Urinary bladder (tissue), 4 donors: ENCODE data around the gene TRIOBP. TPM values are rescaled to one million over a fixed set of nuclear protein-coding genes. Genes with fewer than 3 reads are reported as not detected.

ENCODE experiments used
- DNase-seq: peaks from one replicate; pipeline ENCODE4 v3.0.0-alpha.2; 2015; ENCODE audit errors: extremely low spot score
- H3K27ac ChIP-seq: one replicate; pipeline ENCODE4 v1.5.1; 2013; ENCODE audit warnings: low read depth, mild to moderate bottlenecking, moderate library complexity
- H3K36me3 ChIP-seq: one replicate; pipeline ENCODE4 v1.6.1; 2013; ENCODE audit warnings: mild to moderate bottlenecking, moderate library complexity; ENCODE audit not compliant: insufficient read depth
- H3K4me1 ChIP-seq: one replicate; pipeline ENCODE4 v1.6.1; 2013; ENCODE audit warnings: mild to moderate bottlenecking, moderate library complexity; ENCODE audit not compliant: insufficient read depth
- H3K4me3 ChIP-seq: one replicate; pipeline ENCODE4 v1.5.1; 2013; ENCODE audit warnings: low read depth, low read length
- WGBS: extraction: QIAGEN DNeasy Blood & Tissue Kit; methylation state at CpG from one replicate; pipeline ENCODE4 v1.1.7; 2013; 5-methylcytosine and 5-hydroxymethylcytosine counted together
- polyA plus RNA-seq: library from polyadenylated mRNA; stranded (reverse); fragments of 200-250 nt; gene quantifications from one replicate; pipeline ENCODE4 v1.2.3, GENCODE V29; 2013
- total RNA-seq: library from RNA; depleted of rRNA; stranded (reverse); fragments of >200 nt; gene quantifications from one replicate; pipeline ENCODE4 v1.2.3, GENCODE V29; 2014
- donor health status: healthy with polysubstance abuse.
- donor health status: healthy.

The TRIOBP gene
- total and polyA plus RNA-seq, 2 donors = 64.2 to 140 TPM

- H3K36me3 ChIP-seq = no peaks in the 10 kb centered on the region
- DNase-seq = no peak
- H3K4me3 ChIP-seq = no peak overlapping the region
- H3K27ac ChIP-seq = no peak overlapping the region
- 68% methylated on average over 16 of the region's 16 CpGs for WGBS
- no peaks in the 10 kb centered on the region for H3K4me1 ChIP-seq
These were observed 38.2 kb downstream of the TRIOBP start for GRCh38 chr22:37734964-37735451.

GRCh38 chr22:37739035-37739434 lies 42.2 kb downstream of the TRIOBP start:
- Histone ChIP-seq H3K36me3 (no peaks in the 10 kb centered on the region), H3K4me3 (no peak overlapping the region), H3K4me1 (peaks cover 2% of the 10 kb centered on the region), H3K27ac (no peak overlapping the region)
- peak; percentile 48 for DNase-seq
- 41% methylated on average over 12 of the region's 12 CpGs for WGBS

GRCh38 chr22:37739611-37740049 lies 42.8 kb downstream of the TRIOBP start:
- peaks cover 2% of the 10 kb centered on the region for H3K4me1 ChIP-seq
- WGBS = 86% methylated on average over 17 of the region's 17 CpGs
- no peak for DNase-seq

GRCh38 chr22:37740455-37741311 lies 43.8 kb downstream of the TRIOBP start:
- Histone ChIP-seq H3K36me3 (no peaks in the 10 kb centered on the region), H3K27ac (no peak overlapping the region), H3K4me1 (peaks cover 2% of the 10 kb centered on the region), H3K4me3 (no peak overlapping the region)
- no peak for DNase-seq
- WGBS = 62% methylated on average over 22 of the region's 22 CpGs

More at GRCh38 chr22:37739611-37740049, 42.8 kb downstream of the TRIOBP start:
- no peak overlapping the region for H3K27ac ChIP-seq
- H3K4me3 ChIP-seq = no peak overlapping the region
- H3K36me3 ChIP-seq = no peaks in the 10 kb centered on the region

GRCh38 chr22:37741312-37741795 lies 44.5 kb downstream of the TRIOBP start:
- peaks cover 2% of the 10 kb centered on the region for H3K4me1 ChIP-seq
- DNase-seq = peak; percentile 87
- no peak overlapping the region for H3K27ac ChIP-seq
- no peak overlapping the region for H3K4me3 ChIP-seq
- WGBS = 32% methylated on average over 9 of the region's 9 CpGs
- H3K36me3 ChIP-seq = no peaks in the 10 kb centered on the region

GRCh38 chr22:37742376-37743171 lies 45.7 kb downstream of the TRIOBP start:
- H3K4me1 ChIP-seq = peaks cover 2% of the 10 kb centered on the region
- WGBS = 56% methylated on average over 16 of the region's 16 CpGs

DNA sequence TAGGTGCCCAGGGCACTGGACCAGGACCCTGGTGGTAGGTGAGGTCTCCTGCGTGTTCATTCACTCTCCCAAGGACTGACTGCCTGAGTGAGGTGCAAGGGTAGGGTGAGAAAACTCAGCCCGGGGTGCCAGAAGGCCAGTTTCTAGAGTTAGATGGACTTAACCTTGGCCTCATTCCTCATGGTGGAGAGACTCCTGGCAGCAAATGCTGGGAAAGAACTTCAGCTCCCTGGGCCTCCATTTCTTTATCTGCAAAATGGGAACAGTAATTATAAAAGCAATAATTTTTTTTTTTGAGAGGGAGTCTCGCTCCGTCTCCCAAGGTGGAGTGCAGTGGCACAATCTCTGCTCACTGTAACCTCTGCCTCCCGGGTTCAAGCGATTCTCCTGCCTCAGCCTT lies 47.7 kb downstream of the TRIOBP start:
- H3K36me3 ChIP-seq = no peaks in the 10 kb centered on the region
- DNase-seq = no peak
- 91% methylated on average over 6 of the region's 6 CpGs for WGBS
- no peak overlapping the region for H3K27ac ChIP-seq
- H3K4me1 ChIP-seq = peaks cover 2% of the 10 kb centered on the region
- no peak overlapping the region for H3K4me3 ChIP-seq

More at GRCh38 chr22:37742376-37743171, 45.7 kb downstream of the TRIOBP start:
- Histone ChIP-seq H3K4me3 (no peak overlapping the region), H3K36me3 (no peaks in the 10 kb centered on the region), H3K27ac (peak overlapping the region; percentile 24)
- DNase-seq = no peak

- DNase-seq = peak; percentile 80
- peak overlapping the region; percentile 98 for H3K27ac ChIP-seq
- WGBS = under 1% methylated on average over 94 of the region's 94 CpGs
- H3K4me1 ChIP-seq = peaks cover 2% of the 10 kb centered on the region
- H3K4me3 ChIP-seq = peak overlapping the region; percentile 87
- H3K36me3 ChIP-seq = no peaks in the 10 kb centered on the region
These were observed 48.9 kb downstream of the TRIOBP start for GRCh38 chr22:37745548-37746365.

GRCh38 chr22:37746366-37747079 lies 49.7 kb downstream of the TRIOBP start:
- under 1% methylated on average over 64 of the region's 64 CpGs for WGBS
- DNase-seq = no peak
- Histone ChIP-seq H3K36me3 (no peaks in the 10 kb centered on the region), H3K27ac (peak overlapping the region; percentile 98), H3K4me1 (peaks cover 4% of the 10 kb centered on the region), H3K4me3 (peak overlapping the region; percentile 87)

- H3K4me3 ChIP-seq = peak overlapping the region; percentile 87
- H3K4me1 ChIP-seq = peaks cover 4% of the 10 kb centered on the region
- no peak for DNase-seq
- H3K36me3 ChIP-seq = no peaks in the 10 kb centered on the region
- peak overlapping the region; percentile 98 for H3K27ac ChIP-seq
- 8% methylated on average over 16 of the region's 16 CpGs for WGBS
These were observed 50.3 kb downstream of the TRIOBP start for GRCh38 chr22:37747080-37747714.

- Histone ChIP-seq H3K4me1 (peaks cover 4% of the 10 kb centered on the region), H3K27ac (peak overlapping the region; percentile 19), H3K36me3 (no peaks in the 10 kb centered on the region), H3K4me3 (peak overlapping the region; percentile 87)
- WGBS = 42% methylated on average over 8 of the region's 8 CpGs
- no peak for DNase-seq
These were observed 50.9 kb downstream of the TRIOBP start for GRCh38 chr22:37747715-37748100.

- DNase-seq = no peak
- 49% methylated on average over 8 of the region's 8 CpGs for WGBS
- Histone ChIP-seq H3K4me1 (peaks cover 1% of the 10 kb centered on the region), H3K36me3 (no peaks in the 10 kb centered on the region), H3K4me3 (no peak overlapping the region), H3K27ac (peak overlapping the region; percentile 24)
These were observed 51.8 kb downstream of the TRIOBP start for GRCh38 chr22:37748659-37749058.
